OCI-LY7 (cell line): ENCODE data around the gene SKIL. TPM values are rescaled to one million over a fixed set of nuclear protein-coding genes. Genes with fewer than 3 reads are reported as not detected.
A peak's percentile ranks its signal among the peaks of the same experiment; 100 is the strongest.

Source experiments
- BruUV-seq: library from RNA; stranded (reverse); fragments of 400-500 nt; replicated peaks from 2 replicates; lab custom pipeline; 2021; lab: Mats Ljungman, UMichigan
- CTCF ChIA-PET: fragments of 300-600 bp; sonication (Branson Sonifier 250); formaldehyde crosslinking; loops from one replicate; lab custom pipeline; 2022; ENCODE audit warnings: antibody characterized with exemption; ENCODE audit not compliant: unreplicated experiment; lab: Charles Lee
- POLR2A ChIA-PET: fragments of 300-600 bp; sonication (Branson Sonifier 250); formaldehyde crosslinking; loops from one replicate; lab custom pipeline; 2022; ENCODE audit warnings: antibody characterized with exemption; lab: Charles Lee
- DNase-seq: peaks from one replicate; pipeline ENCODE4 v3.0.0-alpha.2; 2015; ENCODE audit warnings: low spot score
- H2AFZ ChIP-seq: fragments of 200-600 bp; sonication (generic), shearing (Covaris generic); 2 replicates; pipeline ENCODE4 v1.6.1; 2014; ENCODE audit warnings: mild to moderate bottlenecking, antibody characterized with exemption, low read length, moderate library complexity
- H3K27ac ChIP-seq: fragments of 200-600 bp; sonication (generic); 2 replicates; pipeline ENCODE4 v1.5.1; 2014; ENCODE audit warnings: mixed run types, low read depth, mild to moderate bottlenecking, moderate library complexity, low read length, inconsistent platforms; ENCODE audit not compliant: poor library complexity, severe bottlenecking
- H3K36me3 ChIP-seq: fragments of 200-600 bp; sonication (generic); 2 replicates; pipeline ENCODE4 v1.6.1; 2014; ENCODE audit warnings: mild to moderate bottlenecking, antibody characterized with exemption, low read length, moderate library complexity, mixed read lengths; ENCODE audit not compliant: insufficient read depth
- H3K4me1 ChIP-seq: fragments of 200-600 bp; sonication (generic); 2 replicates; pipeline ENCODE4 v1.5.1; 2014; ENCODE audit warnings: mild to moderate bottlenecking, low read length; ENCODE audit not compliant: insufficient read depth, poor library complexity, severe bottlenecking
- H3K4me2 ChIP-seq: fragments of 200-600 bp; sonication (generic); 2 replicates; pipeline ENCODE4 v1.6.1; 2014; ENCODE audit warnings: mild to moderate bottlenecking, low read length
- H3K4me3 ChIP-seq: fragments of 200-600 bp; sonication (generic); 2 replicates; pipeline ENCODE4 v1.5.1; 2014; ENCODE audit warnings: mild to moderate bottlenecking, low read depth, low read length; ENCODE audit not compliant: poor library complexity, severe bottlenecking
- H3K79me2 ChIP-seq: fragments of 200-600 bp; sonication (generic); 2 replicates; pipeline ENCODE4 v1.6.1; 2016; ENCODE audit warnings: low read depth, mild to moderate bottlenecking, low read length, moderate library complexity, mixed read lengths; ENCODE audit not compliant: insufficient read depth
- H3K9me2 ChIP-seq: fragments of 200-600 bp; sonication (generic); 2 replicates; pipeline ENCODE4 v1.6.1; 2016; ENCODE audit warnings: mild to moderate bottlenecking, low read length, mixed read lengths; ENCODE audit not compliant: insufficient read depth
- H3K9me3 ChIP-seq: fragments of 200-600 bp; sonication (generic); 2 replicates; pipeline ENCODE4 v1.6.1; 2014; ENCODE audit warnings: mild to moderate bottlenecking, mixed run types, low read length, mixed read lengths
- H4K20me1 ChIP-seq: fragments of 200-600 bp; sonication (generic); 2 replicates; pipeline ENCODE4 v1.6.1; 2014; ENCODE audit warnings: mild to moderate bottlenecking, antibody characterized with exemption, low read length, moderate library complexity, mixed read lengths; ENCODE audit not compliant: insufficient read depth
- EZH2phosphoT487 ChIP-seq: fragments of 200-600 bp; sonication (generic); IDR thresholded peaks from 2 replicates; pipeline ENCODE4 v1.6.1; 2018; ENCODE audit warnings: low read depth, borderline replicate concordance, mild to moderate bottlenecking, mixed run types, antibody characterized with exemption, low read length, moderate library complexity, mixed read lengths
- intact Hi-C: fragments of 100-400 bp; cut with micrococcal nuclease; formaldehyde crosslinking; loops from one replicate; pipeline ENCODE4 v1.10.0; 2022; ENCODE audit not compliant: unreplicated experiment
- total RNA-seq, 2 experiments: library from RNA; depleted of rRNA in 1 of 2; stranded (reverse); fragments of >200 nt in 1 of 2; shearing (Covaris generic) in 1 of 2; gene quantifications; 2 replicates each; pipeline ENCODE4 v1.2.3, GENCODE V29; 2014 to 2022
- TF ChIP-seq, protein P1 (sequence below): fragments of 200-600 bp; sonication (generic); conservative IDR thresholded peaks from 2 replicates; pipeline ENCODE4 v1.5.1; 2014; ENCODE audit warnings: mild to moderate bottlenecking, antibody characterized with exemption, low read length, moderate library complexity, mixed read lengths

SKIL gene
- total RNA-seq, 2 experiments from 2014 or later, result 60.9 to 86.3 TPM

DNA sequence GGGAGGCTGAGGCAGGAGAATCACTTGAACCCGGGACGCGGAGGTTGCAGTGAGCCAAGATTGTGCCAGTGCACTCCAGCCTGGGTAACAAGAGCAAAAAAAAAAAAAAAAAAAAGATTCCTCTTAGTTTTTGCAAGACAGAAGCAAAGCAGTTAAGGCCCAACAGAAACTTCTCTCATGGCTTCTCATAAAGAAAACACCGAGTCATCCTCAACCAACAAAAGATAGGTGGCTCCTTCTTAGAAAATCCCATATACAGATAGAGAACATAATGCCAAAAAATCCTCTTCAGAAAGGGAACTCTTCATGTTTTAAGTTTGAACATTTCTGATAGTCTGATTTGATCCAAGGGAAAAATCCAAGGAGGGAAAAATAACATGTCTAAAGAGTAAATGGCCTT is 12.5 kb upstream of the SKIL start:
- Histone ChIP-seq H3K27ac (no peak overlapping the region), H3K4me3 (no peak overlapping the region), H3K79me2 (no peaks in the 10 kb centered on the region), H3K36me3 (no peaks in the 10 kb centered on the region; the same call in 1 of the 2 replicates), H3K4me1 (peaks cover 21% of the 10 kb centered on the region), H3K9me2 (no peaks in the 10 kb centered on the region), H3K9me3 (peaks cover 9% of the 10 kb centered on the region; the same call in 1 of the 2 replicates), H2AFZ (peak overlapping the region; percentile 34; the same call in 1 of the 2 replicates), H4K20me1 (no peaks in the 10 kb centered on the region), H3K4me2 (no peak overlapping the region)
- DNase-seq, result no peak
- no TSS peak for BruUV-seq
- CTCF ChIA-PET, result no interaction called here
- POLR2A ChIA-PET, result interaction anchor here (0.6 to 0.9 kb wide), 3 partner anchors 11 to 1450 kb away, joined by 3 to 7 read pairs (median 3); no protein-coding TSS in a partner anchor
- TF ChIP-seq EZH2phosphoT487, result no peak
- TF ChIP-seq, protein P1, sequence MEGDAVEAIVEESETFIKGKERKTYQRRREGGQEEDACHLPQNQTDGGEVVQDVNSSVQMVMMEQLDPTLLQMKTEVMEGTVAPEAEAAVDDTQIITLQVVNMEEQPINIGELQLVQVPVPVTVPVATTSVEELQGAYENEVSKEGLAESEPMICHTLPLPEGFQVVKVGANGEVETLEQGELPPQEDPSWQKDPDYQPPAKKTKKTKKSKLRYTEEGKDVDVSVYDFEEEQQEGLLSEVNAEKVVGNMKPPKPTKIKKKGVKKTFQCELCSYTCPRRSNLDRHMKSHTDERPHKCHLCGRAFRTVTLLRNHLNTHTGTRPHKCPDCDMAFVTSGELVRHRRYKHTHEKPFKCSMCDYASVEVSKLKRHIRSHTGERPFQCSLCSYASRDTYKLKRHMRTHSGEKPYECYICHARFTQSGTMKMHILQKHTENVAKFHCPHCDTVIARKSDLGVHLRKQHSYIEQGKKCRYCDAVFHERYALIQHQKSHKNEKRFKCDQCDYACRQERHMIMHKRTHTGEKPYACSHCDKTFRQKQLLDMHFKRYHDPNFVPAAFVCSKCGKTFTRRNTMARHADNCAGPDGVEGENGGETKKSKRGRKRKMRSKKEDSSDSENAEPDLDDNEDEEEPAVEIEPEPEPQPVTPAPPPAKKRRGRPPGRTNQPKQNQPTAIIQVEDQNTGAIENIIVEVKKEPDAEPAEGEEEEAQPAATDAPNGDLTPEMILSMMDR, result no peak
- intact Hi-C loops, result no loop called here

DNA sequence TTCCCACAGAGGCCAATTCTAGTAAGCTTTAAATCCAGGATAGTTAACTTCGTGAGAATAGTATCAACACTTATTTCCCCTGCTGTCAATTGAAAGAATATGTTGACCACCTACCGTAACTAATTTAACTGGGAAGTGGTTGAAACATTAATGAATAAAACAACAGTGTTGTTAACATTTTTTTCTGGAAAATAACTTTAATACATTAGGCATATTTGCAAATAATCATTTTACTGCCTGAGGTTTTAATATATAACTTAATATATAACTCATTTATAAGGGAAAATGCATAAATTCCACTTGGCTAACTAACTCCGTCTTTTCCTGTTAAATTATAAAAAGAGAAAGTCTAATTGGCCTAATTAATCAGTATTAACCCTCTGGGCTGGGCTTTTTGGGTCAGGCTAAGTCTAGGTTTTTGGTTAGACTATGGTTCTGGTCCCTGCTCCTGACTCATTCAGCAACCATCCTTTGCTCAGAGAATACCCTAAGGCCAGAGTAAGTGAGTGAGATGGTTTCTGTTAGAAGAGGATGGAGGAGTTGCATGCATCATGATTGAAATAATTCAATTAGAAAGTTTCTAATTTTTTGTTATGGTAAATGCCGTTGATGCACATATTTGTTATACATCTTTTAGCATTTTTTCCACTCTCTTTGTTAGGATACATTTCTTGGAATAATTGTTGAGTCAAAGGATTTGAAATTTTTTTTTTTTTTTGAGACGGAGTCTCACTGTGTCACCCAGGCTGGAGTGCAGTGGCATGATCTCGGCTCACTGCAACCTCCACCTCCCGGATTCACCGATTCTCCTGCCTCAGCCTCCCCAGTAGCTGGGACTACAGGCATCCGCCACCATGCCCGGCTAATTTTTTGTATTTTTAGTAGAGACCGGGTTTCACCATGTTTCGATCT is 10.8 kb upstream of the SKIL start:
- POLR2A ChIA-PET, result interaction anchor here (1.0 kb wide), 1 partner anchor 10 kb away, joined by 5 read pairs; no protein-coding TSS in a partner anchor
- BruUV-seq, result no TSS peak

More for the DNA sequence above, 10.8 kb upstream of the SKIL start:
- Histone ChIP-seq H2AFZ (no peak overlapping the region), H3K36me3 (no peaks in the 10 kb centered on the region), H3K27ac (no peak overlapping the region), H3K79me2 (no peaks in the 10 kb centered on the region), H3K4me1 (peaks cover 32% of the 10 kb centered on the region), H3K4me3 (no peak overlapping the region), H4K20me1 (no peaks in the 10 kb centered on the region), H3K9me2 (no peaks in the 10 kb centered on the region), H3K4me2 (no peak overlapping the region), H3K9me3 (no peaks in the 10 kb centered on the region)
- no peak for TF ChIP-seq EZH2phosphoT487
- TF ChIP-seq, protein P1, result no peak
- no peak for DNase-seq
- intact Hi-C loops, result no loop called here
- CTCF ChIA-PET, result no interaction called here
